HepG2 (cell line): ENCODE results near the gene CHAF1B. TPM values are rescaled to one million over a fixed set of nuclear protein-coding genes. Genes with fewer than 3 reads are reported as not detected.
A peak's percentile ranks its signal among the peaks of the same experiment; 100 is the strongest.

Experiments used
- CBX1 ChIP-seq: IDR thresholded peaks from one replicate; pipeline ENCODE4 v1.6.1; 2016; ENCODE audit warnings: antibody characterized with exemption, low read depth
- GABPA ChIP-seq, 2 experiments: IDR thresholded peaks; 2 replicates each; pipeline ENCODE4 v1.6.1; 2011 to 2016; ENCODE audit warnings: low read depth in 2 of 2, low read length in 1 of 2, missing biosample characterization in 1 of 2, missing genetic modification characterization in 1 of 2
- GATAD2A ChIP-seq: IDR thresholded peaks from 2 replicates; pipeline ENCODE4 v1.6.1; 2016
- GZF1 ChIP-seq: sonication (generic); formaldehyde crosslinking; IDR thresholded peaks from 2 replicates; pipeline ENCODE4 v1.5.1; 2020; ENCODE audit warnings: mild to moderate bottlenecking, missing genetic modification reagents
- HNRNPK ChIP-seq: fragments of 200-400 bp; formaldehyde crosslinking; IDR thresholded peaks from 2 replicates; pipeline ENCODE4 v1.6.1; 2018; ENCODE audit warnings: low read length, low read depth, moderate library complexity, mild to moderate bottlenecking; ENCODE audit not compliant: poor library complexity, severe bottlenecking
- HOXA9 ChIP-seq: sonication (generic); formaldehyde crosslinking; IDR thresholded peaks from 2 replicates; pipeline ENCODE4 v1.8.1; 2022; ENCODE audit warnings: missing genetic modification reagents, mild to moderate bottlenecking, moderate library complexity, borderline replicate concordance
- KDM2A ChIP-seq: sonication (generic); formaldehyde crosslinking; IDR thresholded peaks from 2 replicates; pipeline ENCODE4 v1.4.0; 2020; ENCODE audit warnings: low read depth, missing genetic modification reagents, borderline replicate concordance
- KLF11 ChIP-seq: IDR thresholded peaks from 2 replicates; pipeline ENCODE4 v1.6.1; 2016; ENCODE audit warnings: missing compliant biosample characterization
- PAF1 ChIP-seq: IDR thresholded peaks from 2 replicates; pipeline ENCODE4 v1.6.1; 2016; ENCODE audit warnings: missing genetic modification reagents, missing compliant biosample characterization
- PHF5A ChIP-seq: IDR thresholded peaks from one replicate; pipeline ENCODE4 v1.6.1; 2018; ENCODE audit warnings: low read depth, missing genetic modification reagents; ENCODE audit not compliant: unreplicated experiment
- POLR2A ChIP-seq, 2 experiments: IDR thresholded peaks; 2 replicates each; pipeline ENCODE4 v1.6.1; 2011; ENCODE audit warnings: low read depth in 2 of 2, low read length in 2 of 2, mild to moderate bottlenecking in 1 of 2, moderate library complexity in 1 of 2; ENCODE audit not compliant: insufficient read depth in 1 of 2
- POLR2AphosphoS5 ChIP-seq: IDR thresholded peaks from 2 replicates; pipeline ENCODE4 v1.6.1; 2012; ENCODE audit warnings: low read depth, low read length
- TFDP2 ChIP-seq: sonication (generic); formaldehyde crosslinking; IDR thresholded peaks from 2 replicates; pipeline ENCODE4 v1.4.0; 2020; ENCODE audit warnings: missing genetic modification reagents
- ZBTB26 ChIP-seq: IDR thresholded peaks from 2 replicates; pipeline ENCODE4 v1.6.1; 2016; ENCODE audit warnings: missing compliant biosample characterization, missing genetic modification reagents, borderline replicate concordance
- ZNF451 ChIP-seq: sonication (generic); formaldehyde crosslinking; IDR thresholded peaks from 2 replicates; pipeline ENCODE4 v1.5.0; 2020; ENCODE audit warnings: mild to moderate bottlenecking, missing genetic modification reagents
- ZNF512B ChIP-seq: sonication (generic); formaldehyde crosslinking; IDR thresholded peaks from 2 replicates; pipeline ENCODE4 v1.5.1; 2020; ENCODE audit warnings: missing genetic modification reagents, mild to moderate bottlenecking, borderline replicate concordance
- ZNF577 ChIP-seq: sonication (generic); formaldehyde crosslinking; IDR thresholded peaks from 2 replicates; pipeline ENCODE4 v1.4.0; 2020; ENCODE audit warnings: mild to moderate bottlenecking, low read depth, missing genetic modification reagents, borderline replicate concordance
- ZNF644 ChIP-seq: IDR thresholded peaks from 2 replicates; pipeline ENCODE4 v1.6.1; 2016; ENCODE audit warnings: low read depth
- ZNF747 ChIP-seq: sonication (generic); formaldehyde crosslinking; IDR thresholded peaks from 2 replicates; pipeline ENCODE4 v1.8.1; 2023; ENCODE audit warnings: missing genetic modification reagents, mild to moderate bottlenecking, borderline replicate concordance
- polyA plus RNA-seq, 8 experiments: library from polyadenylated mRNA; depleted of rRNA in 3 of 8; stranded (reverse) in 7 of 8; unstranded in 1 of 8; fragments of >200 nt; fragmentation: Illumina TruSeq in 4 of 8; extraction: Trizol in 4 of 8; gene quantifications; 2 replicates each; pipeline versions ENCODE4 v1.2.1 to v1.2.3, GENCODE V29; 2011 to 2016; ENCODE audit warnings: low read depth in 4 of 8, missing spikeins in 1 of 8, mixed read lengths in 1 of 8; ENCODE audit not compliant: insufficient read depth in 1 of 8
- total RNA-seq, 5 experiments: library from RNA; depleted of rRNA; stranded (reverse); fragments of >200 nt; fragmentation: Illumina TruSeq; extraction: Trizol; gene quantifications; 2 replicates each; pipeline ENCODE4 v1.2.3, GENCODE V29; 2016; ENCODE audit warnings: low read depth in 1 of 5
- TF ChIP-seq, protein P1 (sequence below): conservative IDR thresholded peaks from 2 replicates; pipeline ENCODE4 v1.6.1; 2018; ENCODE audit warnings: missing genetic modification reagents
- TF ChIP-seq, protein P2 (sequence below): sonication (generic); formaldehyde crosslinking; IDR thresholded peaks from 2 replicates; pipeline ENCODE4 v1.5.0; 2020; ENCODE audit warnings: missing genetic modification reagents

CHAF1B gene
- total and polyA plus RNA-seq, 2 of the 13 experiments (the other 11 are each of a cell fraction or from before 2014, with no cell fraction given) = 5.1 to 14.1 TPM

DNA sequence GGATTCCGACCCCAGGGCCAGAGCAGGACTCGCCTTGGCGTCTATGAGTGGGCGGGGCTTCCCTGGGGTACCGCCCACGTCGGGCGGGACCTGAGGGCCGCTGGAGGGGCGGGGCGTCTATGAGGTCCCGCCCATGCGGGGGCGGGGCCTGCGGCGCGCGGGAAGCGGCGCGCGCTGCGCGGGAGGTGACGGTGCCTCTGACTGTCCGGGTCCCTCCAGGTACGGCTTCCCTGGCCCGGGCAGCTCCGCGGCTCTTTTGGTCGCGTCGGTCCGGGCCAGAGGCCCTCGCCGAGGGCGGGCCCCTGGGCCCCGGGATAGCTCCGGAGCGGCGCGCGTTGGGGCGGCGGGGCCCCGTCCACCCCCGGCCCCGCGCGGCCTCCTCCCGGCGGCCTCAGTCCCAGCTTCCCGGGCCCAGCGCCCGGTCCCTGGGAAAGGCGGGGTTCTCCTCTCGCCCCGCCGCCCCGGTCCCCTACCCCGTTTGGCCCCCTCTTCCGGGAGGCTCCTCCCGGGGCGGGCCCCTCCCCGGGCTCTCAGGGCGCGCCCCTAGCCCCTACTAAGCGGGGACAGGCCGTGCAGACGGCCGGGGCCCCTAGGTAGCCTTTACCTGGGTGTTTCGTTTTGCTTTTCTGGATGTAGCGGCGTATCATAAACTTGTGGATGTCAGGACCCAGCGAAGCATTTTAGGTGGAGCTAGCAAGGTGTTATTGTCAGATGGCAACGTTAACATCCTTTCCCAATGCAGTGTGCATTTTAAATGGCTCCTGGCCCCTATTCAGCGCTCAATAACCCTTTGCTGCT lies at the start of gene CHAF1B (continued):
- TF ChIP-seq ZNF577 (CRISPR knock-in tag) = no peak
- TF ChIP-seq POLR2A (IDR thresholded peaks at IDR 0.05; ENCODE audit: insufficient read depth in 1 of 2, low read depth in 2 of 2, low read length in 2 of 2) = peak; percentile 68 to 78
- no peak for TF ChIP-seq GZF1 (CRISPR knock-in tag)
- no peak for TF ChIP-seq GATAD2A (CRISPR knock-in tag)
- TF ChIP-seq TFDP2 (CRISPR knock-in tag) = peak; percentile 95
- TF ChIP-seq, protein P1, sequence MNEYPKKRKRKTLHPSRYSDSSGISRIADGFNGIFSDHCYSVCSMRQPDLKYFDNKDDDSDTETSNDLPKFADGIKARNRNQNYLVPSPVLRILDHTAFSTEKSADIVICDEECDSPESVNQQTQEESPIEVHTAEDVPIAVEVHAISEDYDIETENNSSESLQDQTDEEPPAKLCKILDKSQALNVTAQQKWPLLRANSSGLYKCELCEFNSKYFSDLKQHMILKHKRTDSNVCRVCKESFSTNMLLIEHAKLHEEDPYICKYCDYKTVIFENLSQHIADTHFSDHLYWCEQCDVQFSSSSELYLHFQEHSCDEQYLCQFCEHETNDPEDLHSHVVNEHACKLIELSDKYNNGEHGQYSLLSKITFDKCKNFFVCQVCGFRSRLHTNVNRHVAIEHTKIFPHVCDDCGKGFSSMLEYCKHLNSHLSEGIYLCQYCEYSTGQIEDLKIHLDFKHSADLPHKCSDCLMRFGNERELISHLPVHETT = no peak
- no peak for TF ChIP-seq HOXA9 (CRISPR knock-in tag)
- TF ChIP-seq KDM2A (CRISPR knock-in tag) = peak; percentile 58
- TF ChIP-seq, protein P2, sequence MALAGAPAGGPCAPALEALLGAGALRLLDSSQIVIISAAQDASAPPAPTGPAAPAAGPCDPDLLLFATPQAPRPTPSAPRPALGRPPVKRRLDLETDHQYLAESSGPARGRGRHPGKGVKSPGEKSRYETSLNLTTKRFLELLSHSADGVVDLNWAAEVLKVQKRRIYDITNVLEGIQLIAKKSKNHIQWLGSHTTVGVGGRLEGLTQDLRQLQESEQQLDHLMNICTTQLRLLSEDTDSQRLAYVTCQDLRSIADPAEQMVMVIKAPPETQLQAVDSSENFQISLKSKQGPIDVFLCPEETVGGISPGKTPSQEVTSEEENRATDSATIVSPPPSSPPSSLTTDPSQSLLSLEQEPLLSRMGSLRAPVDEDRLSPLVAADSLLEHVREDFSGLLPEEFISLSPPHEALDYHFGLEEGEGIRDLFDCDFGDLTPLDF (CRISPR knock-in tag) = peak; percentile 90
- peak; percentile 17; the same call in 1 of the 2 replicates for TF ChIP-seq GABPA (IDR thresholded peaks at IDR 0.05; ENCODE audit: low read depth, low read length)
- TF ChIP-seq GABPA (CRISPR knock-in tag; IDR thresholded peaks at IDR 0.05; ENCODE audit: low read depth) = no peak
- no peak for TF ChIP-seq ZNF747 (CRISPR knock-in tag)
- no peak for TF ChIP-seq ZNF512B
- no peak for TF ChIP-seq ZNF451
- no peak for TF ChIP-seq ZBTB26 (CRISPR knock-in tag)
- no peak for TF ChIP-seq PAF1 (CRISPR knock-in tag)
- TF ChIP-seq KLF11 (CRISPR knock-in tag) = no peak
- no peak for TF ChIP-seq PHF5A (CRISPR knock-in tag)
- TF ChIP-seq HNRNPK = no peak
- peak; percentile 52 for TF ChIP-seq POLR2AphosphoS5
- TF ChIP-seq CBX1 = no peak
- TF ChIP-seq ZNF644 (CRISPR knock-in tag) = no peak
